ENCODE results near the gene MMP2.

Gene MMP2

DNA sequence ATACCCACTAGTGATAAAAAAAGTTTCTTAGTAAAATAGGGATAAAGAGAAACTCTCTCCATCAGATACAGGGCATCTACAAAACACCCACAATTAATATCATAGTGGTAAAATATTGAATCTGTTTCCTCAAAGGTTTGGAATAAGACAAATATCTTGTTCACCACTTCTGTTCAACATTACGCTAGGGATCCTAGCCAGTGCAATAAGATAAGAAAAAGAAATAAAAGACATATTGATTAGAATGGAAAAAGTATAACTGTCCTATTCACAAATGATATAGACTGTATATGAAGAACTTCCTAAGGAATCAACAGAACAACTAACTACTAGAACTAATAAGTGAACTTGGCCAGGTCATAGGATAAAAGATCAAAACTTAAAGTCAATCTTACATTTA lies 42.8 kb downstream of the MMP2 start:
- no peak for DNase-seq

DNA sequence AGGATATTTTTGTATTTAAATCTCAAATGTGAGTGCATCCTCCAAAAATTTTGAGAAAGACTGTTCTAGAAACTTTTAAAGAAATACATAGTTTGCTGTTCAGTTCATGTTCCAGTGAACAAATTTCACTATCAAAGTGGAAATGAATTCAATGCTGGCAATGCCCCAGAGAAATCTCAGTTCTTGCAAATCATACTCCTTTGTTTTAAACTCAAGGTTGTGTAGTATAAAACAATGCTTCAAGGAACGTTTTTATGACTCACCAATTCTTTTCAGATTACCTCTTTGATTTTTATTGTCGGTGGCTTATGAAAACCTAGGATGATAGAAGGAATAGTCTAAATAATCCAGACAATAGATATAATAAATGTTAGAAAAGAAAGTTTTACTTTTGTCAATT lies 47.4 kb downstream of the MMP2 start:
- DNase-seq = no peak

DNA sequence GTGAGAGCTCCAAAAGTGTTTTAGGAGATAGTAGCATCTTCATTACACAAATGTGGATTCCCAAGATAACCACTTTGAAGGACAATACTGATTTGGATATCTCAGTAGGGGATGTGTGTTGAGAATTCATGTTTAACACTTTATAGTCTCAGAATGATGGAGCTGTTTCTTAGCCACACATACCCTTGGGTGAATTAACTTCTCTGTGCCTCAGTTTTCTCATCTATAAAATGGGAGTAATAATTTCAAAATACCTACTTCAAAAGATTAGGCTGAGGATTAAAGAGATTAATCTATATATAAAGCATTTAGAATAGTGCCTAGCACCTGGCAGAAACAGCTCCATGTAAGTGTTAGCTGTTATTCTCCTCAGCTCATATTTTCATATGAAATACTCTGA lies 48.9 kb downstream of the MMP2 start:
- no peak for DNase-seq

GRCh38 chr16:55529018-55529417 lies 50.0 kb downstream of the MMP2 start:
- no peak for DNase-seq

GRCh38 chr16:55530316-55530856 lies 51.4 kb downstream of the MMP2 start:
- DNase-seq = no peak

GRCh38 chr16:55532227-55532626 lies 53.2 kb downstream of the MMP2 start:
- no peak for DNase-seq

GRCh38 chr16:55534756-55535155 lies 55.8 kb downstream of the MMP2 start:
- no peak for DNase-seq

DNA sequence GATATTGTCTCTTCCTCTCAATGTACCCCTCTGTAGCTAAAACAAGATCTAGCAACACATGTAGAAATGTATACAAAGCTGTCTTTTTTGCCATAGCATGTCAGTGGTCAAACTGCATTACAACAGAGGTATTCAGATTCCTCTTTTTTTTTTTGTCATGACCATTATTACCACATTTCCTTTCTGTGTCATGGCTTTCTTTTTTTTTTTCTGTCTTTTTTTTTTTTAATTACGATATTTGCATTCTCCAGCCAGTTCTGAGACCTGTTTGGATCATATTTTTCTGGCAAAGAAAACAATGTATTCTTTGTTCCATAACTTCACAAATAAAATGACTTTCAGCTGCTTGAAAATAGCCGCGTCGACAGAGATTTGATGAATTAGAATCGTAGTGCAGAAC lies 60.1 kb downstream of the MMP2 start:
- no peak for DNase-seq

DNA sequence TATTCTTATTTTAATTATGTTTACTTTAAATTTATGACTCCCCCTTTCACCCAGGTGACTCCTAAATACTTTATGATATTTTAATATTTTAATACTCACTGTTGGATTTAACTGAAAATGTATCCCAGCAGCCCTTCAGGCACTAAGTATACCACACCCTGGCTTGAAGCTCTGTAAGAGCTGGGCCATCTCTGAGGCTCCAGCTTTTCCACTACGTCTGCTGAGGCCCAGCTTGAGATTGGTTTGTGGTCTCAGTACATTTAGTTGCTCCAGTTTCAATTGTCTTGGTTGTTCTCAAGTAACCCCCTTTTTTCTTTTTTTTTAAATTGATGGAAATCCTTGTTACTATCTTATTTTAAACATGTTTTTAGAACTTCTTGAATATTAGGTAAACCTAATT lies 60.5 kb downstream of the MMP2 start:
- no peak for DNase-seq

- no peak for DNase-seq
Measured at GRCh38 chr16:55540221-55540620, 61.2 kb downstream of the MMP2 start.

GRCh38 chr16:55542459-55543082 lies 63.6 kb downstream of the MMP2 start:
- no peak for DNase-seq

GRCh38 chr16:55543472-55543871 lies 64.5 kb downstream of the MMP2 start:
- DNase-seq = no peak

DNA sequence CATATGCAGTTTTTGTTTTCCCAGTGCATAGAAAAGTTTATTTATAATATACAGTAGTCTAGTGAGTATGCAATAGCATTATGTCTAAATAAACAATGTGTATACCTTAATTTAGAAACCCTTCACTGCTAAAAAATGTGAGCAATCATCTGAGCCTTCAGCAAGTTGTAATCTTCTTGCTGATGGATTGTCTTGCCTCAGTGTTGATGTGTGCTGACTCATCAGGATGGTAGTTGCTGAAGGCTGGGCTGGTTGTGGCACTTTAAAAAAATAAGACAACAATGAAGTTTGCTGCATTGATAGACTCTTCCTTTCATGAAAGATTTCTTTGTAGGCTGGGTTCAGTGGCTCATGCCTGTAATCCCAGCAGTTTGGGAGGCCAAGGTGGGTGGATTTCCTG lies 73.6 kb downstream of the MMP2 start:
- no peak for DNase-seq

DNA sequence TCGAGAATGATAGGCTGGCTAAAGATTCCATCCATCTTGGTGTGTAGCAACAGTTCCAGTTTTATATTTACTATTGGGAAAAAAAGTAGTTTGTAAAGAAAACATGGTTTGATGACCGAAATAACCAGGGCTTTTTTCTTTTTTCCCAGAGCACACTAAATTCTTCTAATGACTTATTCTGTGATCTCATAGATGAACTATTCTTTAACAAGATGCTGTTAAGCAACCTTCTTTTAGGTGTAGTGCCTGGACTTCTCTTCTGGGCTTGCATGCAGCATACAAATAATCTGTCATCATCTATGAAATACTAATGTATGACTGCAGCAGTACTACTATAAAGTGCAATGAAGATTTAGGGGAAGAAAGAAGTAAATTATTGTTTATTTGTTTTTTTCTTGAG lies 76.4 kb downstream of the MMP2 start:
- no peak for DNase-seq

All from CD4-positive, alpha-beta T cell treated with Interleukin-12 subunit alpha and Interleukin-12 subunit beta, for 1 hour (primary cell).